ENCODE results near the gene ITGAL.

GRCh38 chr16:30558789-30559377, 86.3 kb downstream of the ITGAL start:
- TF ChIP-seq CTCF (IDR thresholded peaks at IDR 0.05 in 8 of 11, conservative IDR thresholded peaks at IDR 0.05 in 3 of 11) (no peak), POLR2A (IDR thresholded peaks at IDR 0.05) (no peak), POLR2AphosphoS5 (IDR thresholded peaks at IDR 0.05) (no peak)
